GM10266 (cell line): ENCODE measurements around the gene STK38L.

ENCODE experiments used
- DNase-seq: peaks from one replicate; pipeline ENCODE4 v3.0.0; 2012; ENCODE audit errors: extremely low spot score
- TF ChIP-seq, protein P1 (sequence below): IDR thresholded peaks from 2 replicates; pipeline ENCODE4 v1.5.1; 2012; ENCODE audit warnings: mild to moderate bottlenecking, low read depth; ENCODE audit not compliant: control insufficient read depth, insufficient read depth; ENCODE audit errors: missing control alignments

STK38L gene

DNA sequence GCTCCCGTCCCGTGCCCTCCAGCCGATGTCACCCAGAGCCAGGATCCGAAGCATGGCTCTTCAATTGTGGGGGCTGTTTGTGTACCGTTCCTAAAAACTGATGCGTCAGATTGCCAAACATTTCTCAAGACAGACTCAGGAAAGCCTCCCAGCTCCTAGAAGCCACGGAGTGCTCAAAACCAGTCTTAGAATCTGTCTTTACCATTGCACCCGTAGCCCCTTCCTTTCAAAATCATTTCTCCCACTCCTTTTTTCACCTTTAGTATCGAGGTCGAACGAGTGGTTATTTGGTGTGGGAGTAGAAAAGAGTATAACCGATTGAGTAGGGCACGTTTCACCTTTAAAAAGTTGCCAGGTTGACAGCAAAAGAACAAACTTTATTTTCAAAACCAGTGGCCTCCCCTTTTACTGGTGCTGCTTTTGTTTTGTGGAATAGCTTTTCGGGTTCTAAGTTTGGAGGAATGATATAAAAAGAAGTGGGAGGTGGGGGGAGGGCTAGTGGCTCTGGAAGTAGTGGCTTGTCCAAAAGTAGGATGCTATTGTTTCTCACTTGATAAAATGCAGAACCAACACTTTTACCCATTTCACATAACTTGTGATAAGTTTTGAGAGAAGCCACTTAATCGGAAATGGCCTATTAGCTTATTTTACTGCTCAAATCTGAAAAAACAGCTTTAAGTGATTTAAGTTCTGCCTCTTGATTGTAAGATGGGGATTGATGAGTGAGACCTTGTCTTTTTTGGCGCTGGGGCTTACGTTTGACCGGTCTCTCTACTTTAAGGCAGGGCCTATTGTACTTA is 803 bp downstream of the STK38L start:
- DNase-seq: no peak
- TF ChIP-seq, protein P1, sequence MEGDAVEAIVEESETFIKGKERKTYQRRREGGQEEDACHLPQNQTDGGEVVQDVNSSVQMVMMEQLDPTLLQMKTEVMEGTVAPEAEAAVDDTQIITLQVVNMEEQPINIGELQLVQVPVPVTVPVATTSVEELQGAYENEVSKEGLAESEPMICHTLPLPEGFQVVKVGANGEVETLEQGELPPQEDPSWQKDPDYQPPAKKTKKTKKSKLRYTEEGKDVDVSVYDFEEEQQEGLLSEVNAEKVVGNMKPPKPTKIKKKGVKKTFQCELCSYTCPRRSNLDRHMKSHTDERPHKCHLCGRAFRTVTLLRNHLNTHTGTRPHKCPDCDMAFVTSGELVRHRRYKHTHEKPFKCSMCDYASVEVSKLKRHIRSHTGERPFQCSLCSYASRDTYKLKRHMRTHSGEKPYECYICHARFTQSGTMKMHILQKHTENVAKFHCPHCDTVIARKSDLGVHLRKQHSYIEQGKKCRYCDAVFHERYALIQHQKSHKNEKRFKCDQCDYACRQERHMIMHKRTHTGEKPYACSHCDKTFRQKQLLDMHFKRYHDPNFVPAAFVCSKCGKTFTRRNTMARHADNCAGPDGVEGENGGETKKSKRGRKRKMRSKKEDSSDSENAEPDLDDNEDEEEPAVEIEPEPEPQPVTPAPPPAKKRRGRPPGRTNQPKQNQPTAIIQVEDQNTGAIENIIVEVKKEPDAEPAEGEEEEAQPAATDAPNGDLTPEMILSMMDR: no peak

DNA sequence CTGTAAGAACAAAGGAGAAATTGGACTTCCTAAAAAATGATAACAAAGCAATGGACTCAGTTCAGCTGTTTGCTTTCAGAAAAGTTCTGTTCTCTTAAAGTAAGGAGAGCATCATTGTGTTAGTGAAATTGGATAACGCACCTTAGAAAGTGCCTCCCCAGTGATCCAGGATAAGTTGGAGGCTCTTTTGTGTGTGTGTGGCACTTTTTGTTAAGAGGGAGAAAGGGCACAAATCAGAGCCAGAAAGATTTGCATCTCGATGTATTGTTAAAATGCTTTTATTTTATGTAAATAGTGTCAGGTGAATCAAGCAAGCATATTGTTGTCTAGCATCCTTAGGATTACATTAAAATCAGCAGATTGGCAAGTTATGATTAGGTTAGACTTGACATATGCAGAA is 2.1 kb downstream of the STK38L start:
- TF ChIP-seq, protein P1: no peak
- no peak for DNase-seq

DNA sequence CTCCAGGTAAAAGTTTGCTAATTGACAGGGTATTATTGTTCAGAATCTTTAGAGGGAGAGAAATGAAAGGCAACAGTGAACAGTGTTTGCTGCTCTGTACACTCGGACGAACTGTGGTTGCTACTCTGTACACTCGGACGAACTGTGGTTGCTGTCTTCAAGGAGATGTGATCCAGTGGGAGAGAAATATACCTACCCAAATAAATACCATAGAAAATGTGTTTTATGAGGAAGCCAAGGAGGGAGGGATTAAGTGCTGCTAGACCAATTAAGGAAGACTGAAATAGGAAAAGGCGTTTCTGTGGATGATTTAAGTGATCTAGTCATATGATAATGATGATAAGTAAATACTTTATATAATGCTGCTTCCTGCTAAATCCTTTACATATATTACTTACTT is 2.7 kb downstream of the STK38L start:
- TF ChIP-seq, protein P1: no peak
- no peak for DNase-seq

DNA sequence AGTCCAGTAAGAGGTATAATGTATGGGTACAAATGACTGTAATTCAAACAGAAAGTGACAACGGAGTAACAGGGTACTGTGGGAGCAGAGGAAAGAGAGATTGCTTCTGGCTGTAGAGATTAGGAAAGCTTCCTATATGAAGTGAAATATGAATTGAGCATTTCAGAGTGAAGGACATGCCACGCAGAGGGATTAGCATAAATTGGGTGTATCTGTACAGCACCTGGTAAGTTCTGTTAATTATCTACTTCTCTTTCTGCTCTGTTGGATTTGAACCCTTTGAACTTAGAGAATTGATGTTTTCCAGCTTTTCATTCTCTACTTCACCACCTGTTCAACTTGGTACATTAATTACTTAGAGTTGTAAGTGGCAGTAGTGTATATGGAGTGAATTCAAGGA is 8.8 kb downstream of the STK38L start:
- TF ChIP-seq, protein P1: no peak
- no peak for DNase-seq

DNA sequence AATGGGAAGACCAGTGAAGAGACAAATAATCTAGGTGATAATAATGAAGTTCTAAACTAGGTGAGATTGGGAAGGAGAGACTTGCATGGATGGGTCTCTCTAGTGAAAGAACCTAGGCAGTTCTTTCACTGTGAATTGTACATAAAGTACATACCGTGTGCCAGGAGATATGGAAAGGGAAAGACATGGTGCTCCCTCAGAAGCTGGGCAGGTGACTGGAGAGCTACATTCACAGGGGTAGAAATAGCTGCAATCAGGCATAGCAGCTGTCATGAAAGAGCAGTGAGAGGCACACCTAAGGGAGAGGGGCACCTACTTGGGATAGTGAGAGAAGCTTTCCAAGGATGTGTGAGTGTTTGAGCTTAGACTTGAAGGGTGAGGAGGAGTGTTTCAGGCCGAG is 9.3 kb downstream of the STK38L start:
- TF ChIP-seq, protein P1: no peak
- no peak for DNase-seq

DNA sequence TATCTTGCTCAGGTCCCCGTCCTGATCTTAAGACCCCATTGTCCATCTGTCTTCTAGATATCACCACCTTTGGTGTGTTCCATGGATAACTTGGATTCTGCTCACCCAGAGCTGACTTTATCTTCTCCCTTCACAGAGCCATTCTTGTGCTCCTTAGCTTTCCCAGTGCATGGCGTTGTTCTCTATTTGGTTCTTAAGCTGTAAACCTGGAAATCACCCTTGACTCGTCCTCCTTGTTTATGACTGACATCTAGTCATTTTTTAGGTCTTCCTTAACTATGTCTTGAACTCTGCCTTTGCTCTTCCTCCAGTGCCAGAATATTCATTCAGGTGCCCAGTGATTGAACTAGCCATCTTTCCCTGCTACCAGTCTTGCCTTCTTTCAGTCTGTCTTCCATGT is 11.7 kb downstream of the STK38L start:
- no peak for DNase-seq
- TF ChIP-seq, protein P1: no peak

DNA sequence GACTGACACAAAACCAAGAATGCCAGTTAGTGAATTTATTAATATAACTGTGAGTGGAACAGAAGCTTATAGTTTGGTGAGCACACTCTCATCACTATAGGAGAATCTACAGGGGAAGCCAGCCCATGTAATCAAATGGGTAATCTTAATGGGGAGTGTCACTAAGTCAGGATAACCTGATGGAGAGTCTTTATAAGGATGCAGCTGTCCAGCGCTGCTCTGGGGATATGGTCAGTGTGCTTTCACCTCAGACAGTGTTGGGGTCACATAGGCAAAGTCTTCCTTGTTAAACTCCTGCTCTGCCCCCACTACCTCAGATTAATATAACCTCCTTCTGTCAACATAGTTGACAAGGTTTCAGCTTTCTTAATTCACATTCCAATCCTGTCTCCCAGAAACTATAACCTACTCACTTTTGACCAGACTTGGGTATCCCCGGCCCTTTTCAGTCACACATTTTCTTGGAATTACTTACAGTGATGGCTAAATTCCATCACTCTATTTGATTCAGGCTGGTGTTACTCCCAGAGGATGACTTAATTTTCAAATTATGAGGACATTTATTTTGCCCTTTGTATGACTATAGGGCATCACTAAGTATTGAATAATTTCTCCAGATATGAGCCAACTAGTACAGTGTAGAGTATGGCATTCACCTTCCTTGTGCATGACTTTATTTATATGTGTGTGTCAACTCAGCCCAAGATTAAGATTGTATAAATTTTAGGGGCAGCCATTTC is 13.2 kb downstream of the STK38L start:
- TF ChIP-seq, protein P1: no peak
- DNase-seq: no peak
